DMS79 treated with DMSO at 0.1 percent for 48 hours (cell line): Measurements from ENCODE around the gene SNX10.

Source experiments
- DNase-seq: peaks from one replicate; lab custom pipeline; 2025; lab: John Stamatoyannopoulos, UW

The SNX10 gene

GRCh38 chr7:26298472-26299058, 6.9 kb downstream of the SNX10 start:
- DNase-seq = no peak

- DNase-seq = no peak
Measured at GRCh38 chr7:26305090-26305868, 13.6 kb downstream of the SNX10 start.

GRCh38 chr7:26305869-26306665, 14.4 kb downstream of the SNX10 start:
- no peak for DNase-seq

- no peak for DNase-seq
Measured at GRCh38 chr7:26306790-26307189, 15.1 kb downstream of the SNX10 start.

GRCh38 chr7:26307226-26307625, 15.6 kb downstream of the SNX10 start:
- no peak for DNase-seq

- no peak for DNase-seq
Measured at GRCh38 chr7:26307791-26308190, 16.1 kb downstream of the SNX10 start.

- no peak for DNase-seq
Measured at GRCh38 chr7:26308551-26308950, 16.9 kb downstream of the SNX10 start.

GRCh38 chr7:26309089-26309488, 17.4 kb downstream of the SNX10 start:
- DNase-seq = no peak

- no peak for DNase-seq
Measured at GRCh38 chr7:26311798-26312197, 20.1 kb downstream of the SNX10 start.

GRCh38 chr7:26317211-26317610, 25.5 kb downstream of the SNX10 start:
- no peak for DNase-seq

GRCh38 chr7:26318921-26319320, 27.3 kb downstream of the SNX10 start:
- no peak for DNase-seq

- no peak for DNase-seq
Measured at GRCh38 chr7:26319636-26320035, 28.0 kb downstream of the SNX10 start.

- no peak for DNase-seq
Measured at GRCh38 chr7:26320878-26321277, 29.2 kb downstream of the SNX10 start.

GRCh38 chr7:26321435-26321834, 29.8 kb downstream of the SNX10 start:
- DNase-seq = no peak

- no peak for DNase-seq
Measured at GRCh38 chr7:26326211-26326610, 34.5 kb downstream of the SNX10 start.

GRCh38 chr7:26328498-26329390, 37.1 kb downstream of the SNX10 start:
- no peak for DNase-seq

- DNase-seq = no peak
Measured at GRCh38 chr7:26329520-26330255, 38.0 kb downstream of the SNX10 start.

- no peak for DNase-seq
Measured at GRCh38 chr7:26331113-26331512, 39.5 kb downstream of the SNX10 start.

GRCh38 chr7:26331789-26332188, 40.1 kb downstream of the SNX10 start:
- no peak for DNase-seq

- DNase-seq = no peak
Measured at GRCh38 chr7:26332698-26333097, 41.0 kb downstream of the SNX10 start.

- no peak for DNase-seq
Measured at GRCh38 chr7:26334166-26334859, 42.7 kb downstream of the SNX10 start.
